HepG2 (cell line): ENCODE results near the gene EXOC3. TPM values are rescaled to one million over a fixed set of nuclear protein-coding genes. Genes with fewer than 3 reads are reported as not detected.

ENCODE experiments used
- ATAC-seq: fragments of 200-7000 bp; cut with Tn5 transposase; 3 replicates; pipeline ENCODE4 v1.9.1; 2020; ENCODE audit warnings: mild to moderate bottlenecking, moderate library complexity
- BruUV-seq: library from RNA; stranded (reverse); fragments of 400-500 nt; replicated peaks from 2 replicates; lab custom pipeline; 2021; lab: Mats Ljungman, UMichigan
- CTCF ChIA-PET: fragments of 300-600 bp; formaldehyde crosslinking; extraction: SDS; loops from one replicate; lab custom pipeline; 2021; ENCODE audit warnings: low total read pairs, inconsistent platforms, low intra/inter-chr PET ratio; lab: Yijun Ruan, JAX
- POLR2A ChIA-PET: fragments of 350-600 bp; sonication (Branson Sonifier 250); formaldehyde crosslinking; loops from one replicate; lab custom pipeline; 2020; ENCODE audit warnings: antibody characterized with exemption, inconsistent platforms; lab: Yijun Ruan, JAX
- DNase-seq: peaks from one replicate; pipeline ENCODE4 v3.0.0-alpha.2; 2015; ENCODE audit warnings: low spot score
- FAIRE-seq: peaks from 3 replicates; lab custom pipeline; 2011; peaks lifted over from hg19 to GRCh38; lab: Jason Lieb, UNC
- H2AFZ ChIP-seq: one replicate; pipeline ENCODE4 v1.6.1; 2011; ENCODE audit warnings: low read length, inconsistent platforms
- H3K27ac ChIP-seq: fragments of 300-600 bp; 3 replicates; pipeline ENCODE4 v1.8.0; 2011; ENCODE audit warnings: mixed run types, mild to moderate bottlenecking, mixed read lengths, low read length, inconsistent platforms; ENCODE audit not compliant: insufficient read depth; ENCODE audit errors: extremely low read length
- H3K27me3 ChIP-seq, 2 experiments: fragments of 200-600 bp in 1 of 2; 2 replicates in 1 of 2; 3 replicates in 1 of 2; pipeline versions ENCODE4 v1.6.0 to v1.8.0; 2011; ENCODE audit warnings: low read length in 2 of 2, mild to moderate bottlenecking in 2 of 2, moderate library complexity in 2 of 2, inconsistent platforms in 1 of 2; ENCODE audit not compliant: insufficient read depth in 2 of 2, control insufficient read depth in 1 of 2
- H3K36me3 ChIP-seq, 2 experiments: fragments of 200-600 bp in 1 of 2; replicated peaks in 1 of 2; 2 replicates in 1 of 2; 3 replicates in 1 of 2; pipeline versions ENCODE4 v1.5.1 to v1.8.0; 2011; ENCODE audit warnings: low read length in 2 of 2, inconsistent platforms in 1 of 2; ENCODE audit not compliant: insufficient read depth in 2 of 2, control insufficient read depth in 1 of 2
- H3K4me1 ChIP-seq: 2 replicates; pipeline ENCODE4 v1.5.1; 2012; ENCODE audit warnings: low read length, inconsistent platforms; ENCODE audit not compliant: insufficient read depth
- H3K4me2 ChIP-seq: 2 replicates; pipeline ENCODE4 v1.6.0; 2011; ENCODE audit warnings: low read depth, low read length, inconsistent platforms
- H3K4me3 ChIP-seq, 3 experiments: fragments of 200-600 bp in 1 of 3; sonication (generic), shearing (Covaris generic) in 1 of 3; replicated peaks in 1 of 3; 2 replicates each; pipeline ENCODE4 v1.5.1; 2011 to 2016; ENCODE audit warnings: low read length in 3 of 3, inconsistent platforms in 2 of 3, low read depth in 2 of 3, mild to moderate bottlenecking in 2 of 3, control low read depth in 1 of 3, mixed read lengths in 1 of 3; ENCODE audit not compliant: insufficient read depth in 1 of 3
- H3K79me2 ChIP-seq: one replicate; pipeline ENCODE4 v1.6.1; 2011; ENCODE audit warnings: low read length, inconsistent platforms; ENCODE audit not compliant: insufficient read depth
- H3K9ac ChIP-seq: 2 replicates; pipeline ENCODE4 v1.6.0; 2011; ENCODE audit warnings: mild to moderate bottlenecking, low read depth, low read length, inconsistent platforms; ENCODE audit not compliant: insufficient read depth
- H3K9me3 ChIP-seq: 2 replicates; pipeline ENCODE4 v1.5.1; 2012; ENCODE audit warnings: mild to moderate bottlenecking, low read length
- H4K20me1 ChIP-seq: 2 replicates; pipeline ENCODE4 v1.6.0; 2011; ENCODE audit warnings: inconsistent platforms, mild to moderate bottlenecking, low read length, moderate library complexity; ENCODE audit not compliant: insufficient read depth
- AHDC1 ChIP-seq: sonication (generic); formaldehyde crosslinking; IDR thresholded peaks from 2 replicates; pipeline ENCODE4 v1.5.1; 2020; ENCODE audit warnings: mild to moderate bottlenecking, missing genetic modification reagents, borderline replicate concordance
- ATF6 ChIP-seq: sonication (generic); formaldehyde crosslinking; conservative IDR thresholded peaks from 2 replicates; pipeline ENCODE4 v1.4.0; 2020; ENCODE audit warnings: missing genetic modification reagents
- GLI4 ChIP-seq: sonication (generic); formaldehyde crosslinking; IDR thresholded peaks from 2 replicates; pipeline ENCODE4 v1.5.1; 2020; ENCODE audit warnings: missing genetic modification reagents, mild to moderate bottlenecking, moderate library complexity, borderline replicate concordance
- GTF3A ChIP-seq: sonication (generic); formaldehyde crosslinking; conservative IDR thresholded peaks from 2 replicates; pipeline ENCODE4 v1.4.0; 2020; ENCODE audit warnings: mild to moderate bottlenecking, missing genetic modification reagents
- KDM4B ChIP-seq: sonication (generic); formaldehyde crosslinking; IDR thresholded peaks from 2 replicates; pipeline ENCODE4 v1.4.0; 2020; ENCODE audit warnings: missing genetic modification reagents
- MATR3 ChIP-seq: sonication (generic); formaldehyde crosslinking; IDR thresholded peaks from 2 replicates; pipeline ENCODE4 v1.4.0; 2020; ENCODE audit warnings: missing genetic modification reagents
- MXD1 ChIP-seq: sonication (generic); formaldehyde crosslinking; IDR thresholded peaks from 2 replicates; pipeline ENCODE4 v1.4.0; 2020; ENCODE audit warnings: mild to moderate bottlenecking, missing genetic modification reagents
- NR1H2 ChIP-seq: sonication (generic); formaldehyde crosslinking; IDR thresholded peaks from 2 replicates; pipeline ENCODE4 v1.8.1; 2022; ENCODE audit warnings: low read depth, missing genetic modification reagents, borderline replicate concordance
- SALL2 ChIP-seq: sonication (generic); formaldehyde crosslinking; IDR thresholded peaks from 2 replicates; pipeline ENCODE4 v1.8.1; 2023; ENCODE audit warnings: mild to moderate bottlenecking, missing genetic modification reagents, inconsistent platforms
- SIN3A ChIP-seq: IDR thresholded peaks from 2 replicates; pipeline ENCODE4 v1.6.1; 2011; ENCODE audit warnings: low read depth, mild to moderate bottlenecking, control low read depth, low read length, borderline replicate concordance
- TFAP4 ChIP-seq: sonication (generic); IDR thresholded peaks from 2 replicates; pipeline ENCODE4 v1.6.1; 2016; ENCODE audit warnings: low read depth, borderline replicate concordance
- ZC3H4 ChIP-seq: sonication (generic); formaldehyde crosslinking; IDR thresholded peaks from 2 replicates; pipeline ENCODE4 v1.4.0; 2020; ENCODE audit warnings: missing genetic modification reagents, borderline replicate concordance
- ZNF143 ChIP-seq: sonication (generic); formaldehyde crosslinking; IDR thresholded peaks from 2 replicates; pipeline ENCODE4 v1.4.0; 2020; ENCODE audit warnings: missing genetic modification reagents
- ZNF180 ChIP-seq: sonication (generic); formaldehyde crosslinking; IDR thresholded peaks from 2 replicates; pipeline ENCODE4 v1.4.0; 2020; ENCODE audit warnings: low read depth, missing genetic modification reagents, borderline replicate concordance
- ZNF224 ChIP-seq: sonication (generic); formaldehyde crosslinking; IDR thresholded peaks from 2 replicates; pipeline ENCODE4 v1.5.0; 2020; ENCODE audit warnings: mild to moderate bottlenecking, missing genetic modification reagents
- ZNF749 ChIP-seq: sonication (generic); formaldehyde crosslinking; IDR thresholded peaks from 2 replicates; pipeline ENCODE4 v1.8.0; 2022; ENCODE audit warnings: mild to moderate bottlenecking, missing genetic modification reagents, moderate library complexity, borderline replicate concordance
- WGBS: methylation state at CpG from one replicate; pipeline ENCODE4 v1.1.6; 2017; ENCODE audit warnings: low lambda C conversion rate; 5-methylcytosine and 5-hydroxymethylcytosine counted together
- in situ Hi-C: cut with HindIII; loops from 2 replicates; pipeline ENCODE4 v1.10.0; 2017; ENCODE audit warnings: low pct_unique_long_range_greater_than_20kb; ENCODE audit not compliant: extremely low pct_ligation_motif_present
- intact Hi-C: fragments of 100-400 bp; cut with micrococcal nuclease; formaldehyde crosslinking; loops from one replicate; pipeline ENCODE4 v1.10.0; 2022; ENCODE audit not compliant: unreplicated experiment
- polyA plus RNA-seq, 8 experiments: library from polyadenylated mRNA; depleted of rRNA in 3 of 8; stranded (reverse) in 7 of 8; unstranded in 1 of 8; fragments of >200 nt; fragmentation: Illumina TruSeq in 4 of 8; extraction: Trizol in 4 of 8; gene quantifications; 2 replicates each; pipeline versions ENCODE4 v1.2.1 to v1.2.3, GENCODE V29; 2011 to 2016; ENCODE audit warnings: low read depth in 4 of 8, missing spikeins in 1 of 8, mixed read lengths in 1 of 8; ENCODE audit not compliant: insufficient read depth in 1 of 8
- total RNA-seq, 5 experiments: library from RNA; depleted of rRNA; stranded (reverse); fragments of >200 nt; fragmentation: Illumina TruSeq; extraction: Trizol; gene quantifications; 2 replicates each; pipeline ENCODE4 v1.2.3, GENCODE V29; 2016; ENCODE audit warnings: low read depth in 1 of 5

Gene EXOC3
- total and polyA plus RNA-seq, 2 of the 13 experiments (the other 11 are each of a cell fraction or from before 2014, with no cell fraction given): 9.2 to 20.5 TPM

- POLR2A ChIA-PET: no interaction called here
- no peaks in the 10 kb centered on the region for H3K36me3 ChIP-seq
- no peak overlapping the region for H3K9ac ChIP-seq
- DNase-seq: no peak
- BruUV-seq: no TSS peak
- ATAC-seq: no peak
- H3K4me3 ChIP-seq: no peak overlapping the region
- no peak overlapping the region for H2AFZ ChIP-seq
- H3K27me3 ChIP-seq: no peaks in the 10 kb centered on the region
- no peak overlapping the region for H3K4me2 ChIP-seq
- H4K20me1 ChIP-seq: no peaks in the 10 kb centered on the region
- peaks cover 8% of the 10 kb centered on the region for H3K4me1 ChIP-seq
- H3K9me3 ChIP-seq: no peaks in the 10 kb centered on the region
- in situ Hi-C loops (no loop called here), intact Hi-C loops (no loop called here)
- 57% methylated on average over 2 of the region's 2 CpGs for WGBS
- H3K27ac ChIP-seq: no peak overlapping the region
- no peak for FAIRE-seq
- H3K79me2 ChIP-seq: no peaks in the 10 kb centered on the region
- CTCF ChIA-PET: no interaction called here
- TF ChIP-seq ZNF224 (CRISPR knock-in tag): no peak
- no peak for TF ChIP-seq KDM4B (CRISPR knock-in tag)
- no peak for TF ChIP-seq MXD1
- TF ChIP-seq MATR3 (CRISPR knock-in tag): no peak
- no peak for TF ChIP-seq ATF6 (CRISPR knock-in tag)
- TF ChIP-seq ZNF749 (CRISPR knock-in tag): no peak
- TF ChIP-seq ZNF143 (CRISPR knock-in tag): no peak
- TF ChIP-seq ZC3H4 (CRISPR knock-in tag): no peak
- no peak for TF ChIP-seq NR1H2 (CRISPR knock-in tag)
- TF ChIP-seq SALL2 (CRISPR knock-in tag): no peak
- no peak for TF ChIP-seq TFAP4
- TF ChIP-seq GLI4 (CRISPR knock-in tag): no peak
- TF ChIP-seq SIN3A: no peak
- TF ChIP-seq ZNF180 (CRISPR knock-in tag): no peak
- TF ChIP-seq GTF3A (CRISPR knock-in tag): no peak
- TF ChIP-seq AHDC1 (CRISPR knock-in tag): no peak
Observed at GRCh38 chr5:410911-411517, 32.0 kb upstream of the EXOC3 start.
